Lower leg skin (tissue), 3 donors: Measurements from ENCODE around the gene PUS1.

Experiments
- POLR2A ChIP-seq, 2 donors: fragments of 450-650 bp; IDR thresholded peaks; one replicate each; pipeline ENCODE4 v1.6.1; 2016 to 2017; ENCODE audit warnings: antibody characterized with exemption in 2 of 2, mild to moderate bottlenecking in 1 of 2, moderate library complexity in 1 of 2
- TF ChIP-seq, protein P1 (sequence below), 3 donors: fragments of 450-650 bp; IDR thresholded peaks; one replicate each; pipeline ENCODE4 v1.5.1; 2016; ENCODE audit warnings: antibody characterized with exemption in 3 of 3, mild to moderate bottlenecking in 3 of 3, moderate library complexity in 2 of 3

DNA sequence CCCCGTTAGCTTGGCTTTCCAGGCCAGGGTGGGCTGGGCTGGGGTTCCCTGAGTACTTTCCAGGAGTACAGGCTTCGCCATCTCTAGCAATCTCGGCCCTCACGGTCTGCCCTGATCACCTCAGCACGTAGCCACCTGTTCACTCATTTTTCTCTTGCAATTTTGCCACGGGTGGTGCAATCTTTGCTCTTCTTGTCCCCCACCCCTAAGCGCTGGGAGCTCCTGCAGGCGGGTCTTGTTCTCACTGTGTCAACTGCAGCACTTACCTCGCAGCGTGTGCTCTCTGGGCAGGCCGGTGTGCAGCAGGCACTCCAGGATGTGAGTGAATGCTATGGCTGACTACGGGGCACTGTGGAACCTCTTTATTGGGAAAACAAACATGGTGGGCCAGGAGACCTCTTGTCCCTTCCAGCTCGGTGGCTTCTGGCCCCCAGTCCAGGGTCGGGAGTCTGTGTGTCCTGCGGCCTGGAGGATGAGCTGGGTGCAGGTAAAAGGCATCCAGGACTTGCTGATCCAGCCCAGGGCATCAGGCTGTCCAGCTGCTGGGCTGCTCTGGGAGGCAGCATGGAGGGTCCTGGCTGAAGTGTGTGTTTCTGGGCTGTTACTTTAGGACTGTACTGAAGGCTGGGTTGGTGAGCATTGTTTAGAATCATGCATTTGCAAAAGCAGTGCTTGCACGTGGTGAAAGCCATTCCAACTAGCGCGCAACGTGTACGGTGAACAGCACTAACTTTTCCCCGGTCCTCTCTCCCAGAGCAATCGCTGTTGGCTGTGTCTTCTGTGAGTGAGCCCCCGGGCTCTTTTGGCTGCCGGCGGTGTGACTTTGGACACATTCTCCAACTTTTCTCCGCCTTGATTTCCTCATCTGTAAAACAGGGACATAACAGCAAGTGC lies 36.1 kb upstream of the PUS1 start:
- TF ChIP-seq POLR2A (IDR thresholded peaks at IDR 0.05) = no peak
- TF ChIP-seq, protein P1, sequence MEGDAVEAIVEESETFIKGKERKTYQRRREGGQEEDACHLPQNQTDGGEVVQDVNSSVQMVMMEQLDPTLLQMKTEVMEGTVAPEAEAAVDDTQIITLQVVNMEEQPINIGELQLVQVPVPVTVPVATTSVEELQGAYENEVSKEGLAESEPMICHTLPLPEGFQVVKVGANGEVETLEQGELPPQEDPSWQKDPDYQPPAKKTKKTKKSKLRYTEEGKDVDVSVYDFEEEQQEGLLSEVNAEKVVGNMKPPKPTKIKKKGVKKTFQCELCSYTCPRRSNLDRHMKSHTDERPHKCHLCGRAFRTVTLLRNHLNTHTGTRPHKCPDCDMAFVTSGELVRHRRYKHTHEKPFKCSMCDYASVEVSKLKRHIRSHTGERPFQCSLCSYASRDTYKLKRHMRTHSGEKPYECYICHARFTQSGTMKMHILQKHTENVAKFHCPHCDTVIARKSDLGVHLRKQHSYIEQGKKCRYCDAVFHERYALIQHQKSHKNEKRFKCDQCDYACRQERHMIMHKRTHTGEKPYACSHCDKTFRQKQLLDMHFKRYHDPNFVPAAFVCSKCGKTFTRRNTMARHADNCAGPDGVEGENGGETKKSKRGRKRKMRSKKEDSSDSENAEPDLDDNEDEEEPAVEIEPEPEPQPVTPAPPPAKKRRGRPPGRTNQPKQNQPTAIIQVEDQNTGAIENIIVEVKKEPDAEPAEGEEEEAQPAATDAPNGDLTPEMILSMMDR (IDR thresholded peaks at IDR 0.05) = no peak
